ENCODE data around the gene TAGLN3.
A peak's percentile ranks its signal among the peaks of the same experiment; 100 is the strongest.

Gene TAGLN3

GRCh38 chr3:111976254-111976653 is 22.5 kb upstream of the TAGLN3 start:
- peak; percentile 54 for FAIRE-seq
- DNase-seq (ENCODE audit: insufficient read length, low spot score), result no peak

DNA sequence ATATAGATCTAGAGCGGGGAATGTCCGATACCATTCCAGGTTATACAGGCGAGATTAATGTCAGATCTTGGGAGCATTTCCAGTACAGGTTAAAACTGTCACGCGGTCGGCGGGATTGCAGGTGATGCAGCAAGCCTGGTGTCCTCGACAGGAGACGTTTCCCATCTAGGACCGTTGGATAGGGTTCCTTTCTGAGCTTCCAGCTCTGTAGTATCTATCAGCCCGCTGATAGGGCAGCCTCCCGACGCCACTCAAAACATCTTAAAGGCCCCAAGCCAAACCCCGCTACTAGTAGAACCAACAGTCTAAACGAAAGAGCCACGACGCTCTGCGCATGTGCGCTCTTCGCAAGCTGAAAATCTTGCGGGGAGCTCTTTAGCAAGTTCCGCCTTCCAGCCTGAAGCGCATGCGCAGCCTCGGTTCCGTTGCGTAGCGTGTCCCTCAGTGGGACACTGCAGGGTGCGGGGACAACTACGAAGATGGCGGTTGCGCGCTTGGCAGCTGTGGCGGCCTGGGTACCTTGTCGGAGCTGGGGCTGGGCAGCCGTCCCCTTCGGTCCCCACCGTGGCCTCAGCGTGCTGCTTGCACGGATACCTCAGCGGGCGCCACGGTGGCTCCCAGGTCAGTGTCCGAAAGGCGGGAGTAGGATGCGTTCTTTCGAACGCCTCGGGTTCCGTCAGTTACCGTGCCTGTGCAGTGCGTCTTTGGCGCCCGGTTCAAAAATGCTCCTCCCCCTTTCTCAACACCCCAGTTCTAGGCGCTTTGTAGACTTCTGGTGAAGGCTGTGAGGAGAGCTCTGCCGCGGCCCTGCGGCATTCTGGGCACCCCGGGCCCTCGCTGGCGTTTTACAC is 19.9 kb upstream of the TAGLN3 start, which contains the start of gene ABHD10:
TSS of gene ABHD10 (plus strand) at position 444 of the 851 bp plus-strand sequence. CDS start at position 480, 36 bp downstream.
- FAIRE-seq (peak; percentile 100), DNase-seq (ENCODE audit: insufficient read length, low spot score) (peak; percentile 61)

GRCh38 chr3:111979434-111980038 is 19.2 kb upstream of the TAGLN3 start:
- no peak for DNase-seq (ENCODE audit: insufficient read length, low spot score)

DNA sequence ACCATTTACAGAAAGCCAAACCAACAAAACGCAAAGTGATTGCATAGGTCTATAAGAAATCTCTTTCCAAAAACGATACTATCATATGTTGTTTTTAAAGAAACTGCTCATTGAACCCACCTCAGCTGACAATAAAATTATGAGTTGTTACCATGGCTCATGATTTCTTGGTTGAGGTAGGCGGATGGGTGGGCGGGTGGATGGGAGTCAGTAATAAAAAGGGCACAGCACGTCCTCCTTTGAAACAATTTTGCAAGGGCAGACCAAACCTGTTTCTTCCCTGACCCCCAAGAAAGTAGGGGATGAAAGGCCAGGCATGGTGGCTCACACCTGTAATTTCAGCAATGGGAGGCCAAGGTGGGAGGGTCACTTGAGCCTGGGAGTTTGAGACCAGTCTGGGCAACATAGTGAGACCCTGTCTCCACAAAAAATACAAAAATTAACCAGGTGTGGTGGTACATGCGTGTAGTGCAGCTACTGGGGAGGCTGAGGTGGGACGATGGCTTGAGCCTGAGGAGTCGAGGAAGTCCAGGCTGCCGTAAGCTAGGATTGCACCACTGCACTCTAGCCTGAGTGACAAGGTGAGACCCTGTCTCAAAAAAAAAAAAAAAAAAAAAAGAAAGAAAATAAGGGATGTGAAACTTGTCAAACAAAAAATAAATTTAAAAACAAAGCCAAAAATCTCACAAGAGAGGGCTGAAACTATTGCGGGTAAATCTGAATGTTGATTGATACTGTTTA is 17.8 kb upstream of the TAGLN3 start:
- DNase-seq (ENCODE audit: insufficient read length, low spot score) (no peak), FAIRE-seq (peak; percentile 55)

More at GRCh38 chr3:111979434-111980038, 19.2 kb upstream of the TAGLN3 start:
- no peak for FAIRE-seq

DNA sequence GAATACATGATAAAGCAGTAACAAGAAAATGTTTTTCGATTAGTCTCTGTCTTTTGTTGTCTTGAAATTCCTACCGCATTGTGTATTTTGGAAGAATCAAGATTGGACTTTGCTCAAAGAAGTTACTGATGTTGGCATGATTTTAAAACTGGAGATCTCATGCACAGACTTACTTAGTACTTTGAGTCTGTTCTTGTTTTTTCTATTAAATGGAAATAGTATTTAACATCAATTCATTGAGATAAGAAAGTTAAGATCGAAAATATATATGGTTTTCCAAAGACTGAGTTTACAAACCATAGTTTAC is 17.3 kb upstream of the TAGLN3 start:
- FAIRE-seq (no peak), DNase-seq (ENCODE audit: insufficient read length, low spot score) (no peak)

DNA sequence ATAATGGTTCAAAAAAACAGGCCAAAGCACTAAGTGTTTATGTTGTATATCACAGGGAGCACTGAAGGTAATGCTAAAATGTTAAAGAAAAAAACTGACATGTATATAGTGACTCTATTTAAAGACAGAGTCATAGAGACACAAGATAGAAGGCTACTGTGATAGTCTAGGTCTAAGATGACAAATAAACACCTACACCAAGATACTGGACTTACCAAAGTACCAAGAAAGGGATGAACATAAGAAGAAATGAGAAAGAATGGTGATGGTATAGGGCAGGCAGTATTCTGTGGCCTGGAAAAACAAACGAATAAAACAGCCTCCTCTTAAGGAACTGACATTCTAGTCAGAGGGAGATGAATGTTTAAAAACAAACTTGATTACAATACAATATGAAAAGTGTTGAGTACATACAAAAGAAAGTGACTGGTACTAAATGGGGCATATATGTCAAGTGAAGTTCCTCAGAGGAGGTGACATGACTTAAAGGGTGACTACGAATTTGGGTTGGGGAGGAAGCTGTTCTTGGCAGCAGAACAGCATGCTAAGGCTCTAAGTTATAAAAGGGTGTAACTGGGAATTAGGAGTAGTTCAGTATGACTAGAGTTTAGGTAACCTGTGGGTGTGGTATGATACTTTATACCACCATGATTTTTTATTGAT is 14.0 kb upstream of the TAGLN3 start:
- FAIRE-seq, result no peak
- no peak for DNase-seq (ENCODE audit: insufficient read length, low spot score)

GRCh38 chr3:111986800-111987199 is 11.9 kb upstream of the TAGLN3 start:
- no peak for FAIRE-seq

GRCh38 chr3:111989061-111989678 is 9.6 kb upstream of the TAGLN3 start:
- DNase-seq (ENCODE audit: insufficient read length, low spot score), result no peak
- FAIRE-seq, result peak; percentile 96

More at GRCh38 chr3:111986800-111987199, 11.9 kb upstream of the TAGLN3 start:
- DNase-seq (ENCODE audit: insufficient read length, low spot score), result no peak

GRCh38 chr3:111993038-111993437 is 5.7 kb upstream of the TAGLN3 start:
- DNase-seq (ENCODE audit: insufficient read length, low spot score) (no peak), FAIRE-seq (no peak)

DNA sequence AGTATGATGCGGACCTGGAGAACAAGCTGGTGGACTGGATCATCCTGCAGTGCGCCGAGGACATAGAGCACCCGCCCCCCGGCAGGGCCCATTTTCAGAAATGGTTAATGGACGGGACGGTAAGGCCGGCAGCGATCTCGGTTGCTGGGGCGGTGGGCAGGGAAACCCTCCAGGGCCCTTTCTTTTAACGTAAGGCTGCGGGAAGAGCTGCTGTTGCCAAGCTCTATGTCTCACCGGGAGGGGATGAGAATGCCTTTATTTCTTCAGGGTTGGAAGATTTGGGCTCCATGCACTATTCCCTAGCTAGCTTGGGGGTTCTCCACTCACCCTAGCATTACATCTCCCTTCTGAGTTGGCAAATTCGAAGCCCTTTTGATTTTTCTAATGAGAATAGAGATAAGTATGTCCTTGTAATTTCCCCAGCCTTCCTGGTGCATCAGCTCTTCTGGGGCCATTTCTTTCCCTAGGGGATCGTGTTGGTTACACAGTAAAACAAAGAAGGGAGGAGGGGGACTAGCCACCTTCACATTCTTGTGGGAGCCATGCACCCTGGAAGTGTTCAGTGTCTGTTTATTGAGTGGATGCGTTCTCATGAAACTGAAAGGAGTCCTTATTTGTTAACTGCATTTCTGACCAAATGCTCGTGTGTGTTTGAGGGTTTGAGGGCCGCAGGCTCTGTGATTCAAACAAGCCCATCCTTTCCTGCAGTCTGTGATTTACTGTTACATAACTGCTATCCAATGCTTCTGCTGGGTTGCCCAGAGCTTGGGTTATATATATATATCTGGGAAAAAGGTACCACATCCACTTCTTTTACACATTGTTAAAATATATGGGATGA is 982 bp downstream of the TAGLN3 start:
- no peak for DNase-seq (ENCODE audit: insufficient read length, low spot score)
- FAIRE-seq, result no peak

DNA sequence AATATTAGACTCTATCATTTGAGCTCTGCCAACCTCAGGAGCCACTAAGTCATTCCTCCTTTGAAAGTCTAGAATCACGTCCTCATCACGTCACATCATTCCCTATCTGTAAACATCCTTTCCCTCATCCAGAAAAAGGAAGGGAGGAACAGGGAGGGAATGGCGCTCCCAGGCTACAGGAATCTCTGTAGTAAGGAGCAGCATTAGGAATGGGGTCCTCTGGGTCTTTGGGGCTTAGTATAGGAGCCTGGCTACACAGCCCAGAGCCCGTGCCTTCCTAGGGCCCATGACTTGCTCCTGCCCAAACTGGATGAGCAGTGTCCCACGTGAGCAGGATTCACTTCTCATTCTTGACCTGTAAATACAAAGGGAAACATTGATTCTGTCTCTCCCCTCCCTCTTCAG is 1.6 kb downstream of the TAGLN3 start:
- FAIRE-seq (no peak), DNase-seq (ENCODE audit: insufficient read length, low spot score) (no peak)

GRCh38 chr3:112000966-112001365 is 2.2 kb downstream of the TAGLN3 start:
- DNase-seq (ENCODE audit: insufficient read length, low spot score) (no peak), FAIRE-seq (no peak)

- FAIRE-seq (no peak), DNase-seq (ENCODE audit: insufficient read length, low spot score) (no peak)
These were observed 2.8 kb downstream of the TAGLN3 start for GRCh38 chr3:112001526-112001925.

GRCh38 chr3:112002096-112002971 is 3.6 kb downstream of the TAGLN3 start:
- DNase-seq (ENCODE audit: insufficient read length, low spot score), result no peak

DNA sequence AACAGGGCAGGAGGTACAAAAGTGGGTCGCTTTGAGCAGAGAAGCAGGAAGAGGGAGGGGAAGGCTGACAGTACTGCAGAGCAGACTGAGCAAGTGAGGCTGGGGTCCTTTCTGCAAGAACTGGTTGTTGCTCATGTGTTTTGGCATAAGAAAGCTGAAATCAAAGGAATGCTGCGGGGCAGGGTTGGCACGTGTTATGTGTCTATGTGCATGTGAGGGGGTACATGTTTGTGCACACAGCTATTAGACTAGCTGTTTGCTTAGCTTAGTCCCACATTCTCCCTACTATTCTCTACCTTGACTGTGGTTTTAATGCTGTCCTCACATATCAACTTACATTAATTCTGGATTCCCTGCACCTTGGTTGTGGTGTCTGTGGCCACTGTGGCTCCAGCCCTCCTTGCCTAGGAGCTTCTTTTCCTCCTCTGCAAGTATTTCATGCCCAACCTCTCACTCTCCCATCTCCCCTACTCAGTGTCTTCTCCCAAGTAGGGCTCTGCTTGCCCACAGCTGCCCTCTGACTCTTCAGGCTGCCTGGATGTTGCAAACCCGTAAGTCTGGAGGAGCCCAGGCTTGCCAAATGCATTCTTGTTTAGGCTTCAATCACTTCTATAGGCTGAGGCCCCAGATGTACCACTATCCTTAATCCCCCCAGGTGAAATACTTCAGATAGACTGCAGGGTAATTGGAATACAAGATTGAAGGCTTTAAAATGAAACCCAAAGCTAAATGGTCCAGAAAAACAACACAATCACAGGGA is 4.8 kb downstream of the TAGLN3 start:
- DNase-seq (ENCODE audit: insufficient read length, low spot score) (no peak), FAIRE-seq (no peak)

More at GRCh38 chr3:112002096-112002971, 3.6 kb downstream of the TAGLN3 start:
- FAIRE-seq, result no peak

GRCh38 chr3:112004187-112004586 is 5.5 kb downstream of the TAGLN3 start:
- FAIRE-seq, result no peak
- DNase-seq (ENCODE audit: insufficient read length, low spot score), result no peak

GRCh38 chr3:112004669-112005068 is 5.9 kb downstream of the TAGLN3 start:
- FAIRE-seq, result no peak
- no peak for DNase-seq (ENCODE audit: insufficient read length, low spot score)

Measured in GM19239 (cell line).